ENCODE results near the gene ITGAD. TPM values are rescaled to one million over a fixed set of nuclear protein-coding genes. Genes with fewer than 3 reads are reported as not detected.

The ITGAD gene
- total RNA-seq, 1 donor from 2014 or later, result not detected

DNA sequence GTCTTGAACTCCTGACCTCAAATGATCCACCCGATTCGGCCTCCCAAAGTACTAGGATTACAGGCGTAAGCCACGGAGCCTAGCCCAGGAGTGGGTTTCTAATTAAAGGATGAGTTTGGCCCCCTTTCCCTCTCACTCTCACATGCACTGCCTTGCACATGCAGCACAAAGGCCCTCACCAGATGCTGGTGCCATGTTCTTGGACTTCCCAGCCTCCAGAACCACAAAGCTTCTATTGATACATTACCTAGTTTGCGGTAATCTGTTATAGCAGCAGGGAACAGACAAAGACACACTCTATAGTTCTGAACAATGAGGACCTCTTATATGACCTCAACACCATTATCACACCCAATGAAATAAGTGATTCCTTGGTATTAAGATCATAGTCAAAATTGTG lies 17.9 kb upstream of the ITGAD start:
- Mint-ChIP-seq H3K4me1 (ENCODE audit: low read depth, unreplicated experiment) (no peaks in the 10 kb centered on the region), H3K27me3 (ENCODE audit: unreplicated experiment) (peaks cover 9% of the 10 kb centered on the region), H3K9me3 (ENCODE audit: unreplicated experiment) (peaks cover 8% of the 10 kb centered on the region), H3K27ac (ENCODE audit: unreplicated experiment) (no peak overlapping the region), H3K36me3 (ENCODE audit: unreplicated experiment) (peaks cover 4% of the 10 kb centered on the region), H3K4me3 (ENCODE audit: unreplicated experiment) (no peak overlapping the region)
- DNase-seq, result no peak
- no peak for TF ChIP-seq CTCF (IDR thresholded peaks at IDR 0.05; ENCODE audit: partially characterized antibody, unreplicated experiment)

DNA sequence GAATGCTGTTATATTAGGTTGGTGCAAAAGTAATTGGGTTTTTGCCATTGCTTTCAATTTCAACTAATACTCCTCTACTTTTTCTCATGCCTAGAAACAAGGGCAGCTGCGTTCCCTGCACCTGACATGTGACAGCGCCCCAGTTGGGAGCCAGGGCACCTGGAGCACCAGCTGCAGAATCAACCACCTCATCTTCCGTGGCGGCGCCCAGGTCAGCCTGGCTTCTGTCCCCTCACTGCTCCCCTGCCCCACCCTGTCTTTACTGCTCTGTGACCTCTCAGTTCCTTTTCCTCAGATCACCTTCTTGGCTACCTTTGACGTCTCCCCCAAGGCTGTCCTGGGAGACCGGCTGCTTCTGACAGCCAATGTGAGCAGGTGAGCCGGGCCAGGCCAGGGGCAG lies 16.4 kb upstream of the ITGAD start:
- no peak for DNase-seq
- no peaks in the 10 kb centered on the region for H3K4me1 Mint-ChIP-seq (ENCODE audit: low read depth, unreplicated experiment)
- H3K9me3 Mint-ChIP-seq (ENCODE audit: unreplicated experiment), result peaks cover 7% of the 10 kb centered on the region
- no peak for TF ChIP-seq CTCF (IDR thresholded peaks at IDR 0.05; ENCODE audit: partially characterized antibody, unreplicated experiment)
- peaks cover 4% of the 10 kb centered on the region for H3K27me3 Mint-ChIP-seq (ENCODE audit: unreplicated experiment)
- no peak overlapping the region for H3K4me3 Mint-ChIP-seq (ENCODE audit: unreplicated experiment)
- peaks cover 4% of the 10 kb centered on the region for H3K36me3 Mint-ChIP-seq (ENCODE audit: unreplicated experiment)
- H3K27ac Mint-ChIP-seq (ENCODE audit: unreplicated experiment), result no peak overlapping the region

GRCh38 chr16:31377210-31377903 lies 15.8 kb upstream of the ITGAD start:
- Mint-ChIP-seq H3K27ac (ENCODE audit: unreplicated experiment) (no peak overlapping the region), H3K36me3 (ENCODE audit: unreplicated experiment) (peaks cover 4% of the 10 kb centered on the region), H3K9me3 (ENCODE audit: unreplicated experiment) (peaks cover 7% of the 10 kb centered on the region), H3K4me3 (ENCODE audit: unreplicated experiment) (no peak overlapping the region), H3K4me1 (ENCODE audit: low read depth, unreplicated experiment) (no peaks in the 10 kb centered on the region), H3K27me3 (ENCODE audit: unreplicated experiment) (peaks cover 4% of the 10 kb centered on the region)
- no peak for TF ChIP-seq CTCF (IDR thresholded peaks at IDR 0.05; ENCODE audit: partially characterized antibody, unreplicated experiment)
- DNase-seq, result no peak

GRCh38 chr16:31380201-31380600 lies 12.9 kb upstream of the ITGAD start:
- no peak overlapping the region for H3K4me3 Mint-ChIP-seq (ENCODE audit: unreplicated experiment)
- H3K27me3 Mint-ChIP-seq (ENCODE audit: unreplicated experiment), result peaks cover 2% of the 10 kb centered on the region
- no peak for TF ChIP-seq CTCF (IDR thresholded peaks at IDR 0.05; ENCODE audit: partially characterized antibody, unreplicated experiment)
- H3K27ac Mint-ChIP-seq (ENCODE audit: unreplicated experiment), result no peak overlapping the region
- no peak for DNase-seq
- peaks cover 4% of the 10 kb centered on the region for H3K36me3 Mint-ChIP-seq (ENCODE audit: unreplicated experiment)
- peaks cover 7% of the 10 kb centered on the region for H3K9me3 Mint-ChIP-seq (ENCODE audit: unreplicated experiment)
- no peaks in the 10 kb centered on the region for H3K4me1 Mint-ChIP-seq (ENCODE audit: low read depth, unreplicated experiment)

DNA sequence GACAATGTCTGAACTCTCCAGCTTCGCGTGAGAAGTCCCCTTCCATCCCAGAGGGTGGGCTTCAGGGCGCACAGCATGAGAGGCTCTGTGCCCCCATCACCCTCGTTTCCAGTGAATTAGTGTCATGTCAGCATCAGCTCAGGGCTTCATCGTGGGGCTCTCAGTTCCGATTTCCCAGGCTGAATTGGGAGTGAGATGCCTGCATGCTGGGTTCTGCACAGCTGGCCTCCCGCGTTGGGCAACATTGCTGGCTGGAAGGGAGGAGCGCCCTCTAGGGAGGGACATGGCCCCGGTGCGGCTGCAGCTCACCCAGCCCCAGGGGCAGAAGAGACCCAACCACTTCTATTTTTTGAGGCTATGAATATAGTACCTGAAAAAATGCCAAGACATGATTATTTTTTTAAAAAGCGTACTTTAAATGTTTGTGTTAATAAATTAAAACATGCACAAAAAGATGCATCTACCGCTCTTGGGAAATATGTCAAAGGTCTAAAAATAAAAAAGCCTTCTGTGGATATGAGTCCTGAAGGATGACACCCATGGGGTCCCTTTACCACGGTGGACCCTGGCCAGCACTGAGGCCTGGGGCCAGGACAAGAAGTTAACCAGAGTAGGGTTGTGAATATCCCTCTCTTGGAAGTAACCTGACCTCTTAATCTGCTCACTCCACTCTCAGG lies 10.5 kb upstream of the ITGAD start:
- H3K4me3 Mint-ChIP-seq (ENCODE audit: unreplicated experiment), result no peak overlapping the region
- H3K36me3 Mint-ChIP-seq (ENCODE audit: unreplicated experiment), result no peaks in the 10 kb centered on the region
- peaks cover 2% of the 10 kb centered on the region for H3K27me3 Mint-ChIP-seq (ENCODE audit: unreplicated experiment)
- H3K27ac Mint-ChIP-seq (ENCODE audit: unreplicated experiment), result no peak overlapping the region
- no peaks in the 10 kb centered on the region for H3K4me1 Mint-ChIP-seq (ENCODE audit: low read depth, unreplicated experiment)
- peak; percentile 77 for DNase-seq
- H3K9me3 Mint-ChIP-seq (ENCODE audit: unreplicated experiment), result peaks cover 6% of the 10 kb centered on the region
- TF ChIP-seq CTCF (IDR thresholded peaks at IDR 0.05; ENCODE audit: partially characterized antibody, unreplicated experiment), result peak; percentile 44

All from glutamatergic neuron (in vitro differentiated cells).